ENCODE results near the gene ALDH1L1. TPM values are rescaled to one million over a fixed set of nuclear protein-coding genes. Genes with fewer than 3 reads are reported as not detected.
"Not testable (repeated sequence)": the region's sequence is repeated elsewhere in the genome, so short reads cannot be mapped to it uniquely, and the experiment has no call there.

Gene ALDH1L1
- polyA plus RNA-seq, 3 donors = not detected

- H3K27ac ChIP-seq (ENCODE audit: low read depth in 1 of 2, low read length in 2 of 2) = no peak overlapping the region
- peaks cover 20 to 32% of the 10 kb centered on the region in 2 donors for H3K9me3 ChIP-seq (replicated peaks in 1 of 2; ENCODE audit: control insufficient read depth in 1 of 2, insufficient read depth in 1 of 2, low read length in 2 of 2)
- H3K27ac Mint-ChIP-seq = no peak overlapping the region
- peaks cover 21 to 39% (median 33%) of the 10 kb centered on the region in 7 donors for H3K9me3 Mint-ChIP-seq
- H4K20me1 ChIP-seq (ENCODE audit: insufficient read depth, low read length) = no peaks in the 10 kb centered on the region
- peaks cover 0 to 6% (median 4%) of the 10 kb centered on the region in 3 donors for H3K27me3 Mint-ChIP-seq (ENCODE audit: low read depth in 3 of 3)
- H3K9ac ChIP-seq (ENCODE audit: insufficient read depth, low read length, poor library complexity, severe bottlenecking) = no peak overlapping the region
- no peak for DNase-seq
- H3K36me3 Mint-ChIP-seq = no peaks in the 10 kb centered on the region
- H3K36me3 ChIP-seq (replicated peaks in 1 of 2; ENCODE audit: control insufficient read depth in 1 of 2, insufficient read depth in 2 of 2, low read length in 2 of 2) = no peaks in the 10 kb centered on the region
- WGBS (ENCODE audit: insufficient coverage) = 90% methylated on average over 2 of the region's 2 CpGs
- no peaks in the 10 kb centered on the region for H3K4me1 Mint-ChIP-seq
- intact Hi-C loops (cut with micrococcal nuclease) = no loop called here
- no peaks in the 10 kb centered on the region for H3K79me2 ChIP-seq (ENCODE audit: insufficient read depth, low read length)
- no peaks in the 10 kb centered on the region for H3K27me3 ChIP-seq (ENCODE audit: control insufficient read depth in 2 of 2, insufficient read depth in 2 of 2, low read length in 2 of 2)
- no peak overlapping the region for H3K4me2 ChIP-seq (replicated peaks; ENCODE audit: extremely low read depth, low read length, poor library complexity, severe bottlenecking)
- no peak overlapping the region for H2AFZ ChIP-seq (ENCODE audit: insufficient read depth, low read depth, low read length, poor library complexity, severe bottlenecking)
- no peak overlapping the region for H3K4me3 Mint-ChIP-seq
- no peaks in the 10 kb centered on the region for H3K4me1 ChIP-seq (ENCODE audit: control insufficient read depth in 1 of 2, insufficient read depth in 2 of 2, low read length in 2 of 2)
- TF ChIP-seq, protein P1, sequence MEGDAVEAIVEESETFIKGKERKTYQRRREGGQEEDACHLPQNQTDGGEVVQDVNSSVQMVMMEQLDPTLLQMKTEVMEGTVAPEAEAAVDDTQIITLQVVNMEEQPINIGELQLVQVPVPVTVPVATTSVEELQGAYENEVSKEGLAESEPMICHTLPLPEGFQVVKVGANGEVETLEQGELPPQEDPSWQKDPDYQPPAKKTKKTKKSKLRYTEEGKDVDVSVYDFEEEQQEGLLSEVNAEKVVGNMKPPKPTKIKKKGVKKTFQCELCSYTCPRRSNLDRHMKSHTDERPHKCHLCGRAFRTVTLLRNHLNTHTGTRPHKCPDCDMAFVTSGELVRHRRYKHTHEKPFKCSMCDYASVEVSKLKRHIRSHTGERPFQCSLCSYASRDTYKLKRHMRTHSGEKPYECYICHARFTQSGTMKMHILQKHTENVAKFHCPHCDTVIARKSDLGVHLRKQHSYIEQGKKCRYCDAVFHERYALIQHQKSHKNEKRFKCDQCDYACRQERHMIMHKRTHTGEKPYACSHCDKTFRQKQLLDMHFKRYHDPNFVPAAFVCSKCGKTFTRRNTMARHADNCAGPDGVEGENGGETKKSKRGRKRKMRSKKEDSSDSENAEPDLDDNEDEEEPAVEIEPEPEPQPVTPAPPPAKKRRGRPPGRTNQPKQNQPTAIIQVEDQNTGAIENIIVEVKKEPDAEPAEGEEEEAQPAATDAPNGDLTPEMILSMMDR (IDR thresholded peaks at IDR 0.05) = no peak
- no peak overlapping the region for H3K4me3 ChIP-seq (replicated peaks in 1 of 3; ENCODE audit: low read depth in 2 of 3, low read length in 3 of 3)
Measured at GRCh38 chr3:126098391-126098858, 82.0 kb downstream of the ALDH1L1 start.

DNA sequence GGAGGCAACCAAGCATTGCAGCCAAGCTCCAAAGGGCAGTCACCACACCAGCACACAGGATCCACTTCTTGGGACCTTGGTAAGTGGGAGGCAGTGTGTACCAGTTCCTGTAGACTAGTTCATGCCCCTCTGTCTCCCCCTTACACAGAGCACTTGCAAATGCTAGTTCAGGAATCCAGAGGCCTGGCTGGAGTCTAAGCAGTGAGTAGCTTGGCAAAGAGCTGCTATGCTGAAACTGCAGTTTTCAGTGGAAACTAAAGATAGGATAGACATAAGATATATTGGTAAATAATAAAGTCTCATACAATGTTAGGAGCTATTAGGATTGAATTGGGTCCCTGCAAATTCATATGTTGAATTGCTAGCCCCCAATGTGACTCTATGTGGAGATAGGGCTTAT is 82.6 kb downstream of the ALDH1L1 start:
- Histone ChIP-seq H3K9me3 (replicated peaks in 1 of 2; ENCODE audit: control insufficient read depth in 1 of 2, insufficient read depth in 1 of 2, low read length in 2 of 2) (peaks cover 20 to 33% of the 10 kb centered on the region in 2 donors), H3K9ac (ENCODE audit: insufficient read depth, low read length, poor library complexity, severe bottlenecking) (no peak overlapping the region), H2AFZ (ENCODE audit: insufficient read depth, low read depth, low read length, poor library complexity, severe bottlenecking) (no peak overlapping the region), H3K36me3 (replicated peaks in 1 of 2; ENCODE audit: control insufficient read depth in 1 of 2, insufficient read depth in 2 of 2, low read length in 2 of 2) (no peaks in the 10 kb centered on the region), H3K4me2 (replicated peaks; ENCODE audit: extremely low read depth, low read length, poor library complexity, severe bottlenecking) (no peak overlapping the region), H4K20me1 (ENCODE audit: insufficient read depth, low read length) (no peaks in the 10 kb centered on the region), H3K27ac (ENCODE audit: low read depth in 1 of 2, low read length in 2 of 2) (no peak overlapping the region), H3K79me2 (ENCODE audit: insufficient read depth, low read length) (no peaks in the 10 kb centered on the region), H3K4me3 (replicated peaks in 1 of 3; ENCODE audit: low read depth in 2 of 3, low read length in 3 of 3) (no peak overlapping the region), H3K4me1 (ENCODE audit: control insufficient read depth in 1 of 2, insufficient read depth in 2 of 2, low read length in 2 of 2) (no peaks in the 10 kb centered on the region), H3K27me3 (ENCODE audit: control insufficient read depth in 2 of 2, insufficient read depth in 2 of 2, low read length in 2 of 2) (no peaks in the 10 kb centered on the region)
- TF ChIP-seq, protein P1 (IDR thresholded peaks at IDR 0.05) = no peak
- Mint-ChIP-seq H3K27ac (no peak overlapping the region), H3K4me1 (no peaks in the 10 kb centered on the region), H3K4me3 (no peak overlapping the region), H3K9me3 (peaks cover 21 to 39% (median 33%) of the 10 kb centered on the region in 7 donors), H3K27me3 (ENCODE audit: low read depth in 3 of 3) (peaks cover 0 to 5% (median 4%) of the 10 kb centered on the region in 3 donors), H3K36me3 (no peaks in the 10 kb centered on the region)
- intact Hi-C loops (cut with micrococcal nuclease) = no loop called here
- DNase-seq = no peak

- H3K36me3 ChIP-seq (replicated peaks in 1 of 2; ENCODE audit: control insufficient read depth in 1 of 2, insufficient read depth in 2 of 2, low read length in 2 of 2); H3K4me3 ChIP-seq (replicated peaks in 1 of 3; ENCODE audit: low read depth in 2 of 3, low read length in 3 of 3); H3K27me3 ChIP-seq (ENCODE audit: control insufficient read depth in 2 of 2, insufficient read depth in 2 of 2, low read length in 2 of 2); H3K4me1 Mint-ChIP-seq; H2AFZ ChIP-seq (ENCODE audit: insufficient read depth, low read depth, low read length, poor library complexity, severe bottlenecking); H3K9ac ChIP-seq (ENCODE audit: insufficient read depth, low read length, poor library complexity, severe bottlenecking); H3K79me2 ChIP-seq (ENCODE audit: insufficient read depth, low read length); H3K36me3 Mint-ChIP-seq; H3K27ac ChIP-seq (ENCODE audit: low read depth in 1 of 2, low read length in 2 of 2); H3K4me2 ChIP-seq (replicated peaks; ENCODE audit: extremely low read depth, low read length, poor library complexity, severe bottlenecking); H3K4me1 ChIP-seq (ENCODE audit: control insufficient read depth in 1 of 2, insufficient read depth in 2 of 2, low read length in 2 of 2); DNase-seq; H4K20me1 ChIP-seq (ENCODE audit: insufficient read depth, low read length); H3K27ac Mint-ChIP-seq; intact Hi-C loops (cut with micrococcal nuclease); H3K4me3 Mint-ChIP-seq; H3K27me3 Mint-ChIP-seq (ENCODE audit: low read depth in 3 of 3): not testable (repeated sequence)
- peaks cover 24 to 49% (median 44%) of the 10 kb centered on the region in 7 donors for H3K9me3 Mint-ChIP-seq
- 86% methylated on average over 1 of the region's 6 CpGs for WGBS (ENCODE audit: insufficient coverage)
- H3K9me3 ChIP-seq (replicated peaks in 1 of 2; ENCODE audit: control insufficient read depth in 1 of 2, insufficient read depth in 1 of 2, low read length in 2 of 2) = peaks cover 20 to 45% of the 10 kb centered on the region in 2 donors
Measured at GRCh38 chr3:126096274-126096673, 84.1 kb downstream of the ALDH1L1 start.
